NT2/D1 (cell line): ENCODE measurements around the gene PALLD.

Experiments
- DNase-seq: peaks from one replicate; pipeline ENCODE4 v3.0.0-alpha.2; 2011; ENCODE audit warnings: low read depth, low spot score
- H3K27me3 ChIP-seq: 2 replicates; pipeline ENCODE4 v1.6.0; 2011; ENCODE audit warnings: mild to moderate bottlenecking; ENCODE audit not compliant: insufficient read length, insufficient read depth
- H3K36me3 ChIP-seq: 2 replicates; pipeline ENCODE4 v1.6.1; 2011; ENCODE audit warnings: mild to moderate bottlenecking, low read length, mixed read lengths; ENCODE audit not compliant: insufficient read depth, insufficient read length
- H3K4me1 ChIP-seq: 2 replicates; pipeline ENCODE4 v1.5.1; 2011; ENCODE audit not compliant: insufficient read depth, insufficient read length
- H3K4me3 ChIP-seq: 2 replicates; pipeline ENCODE4 v1.5.1; 2011; ENCODE audit warnings: low read depth; ENCODE audit not compliant: insufficient read length
- H3K9ac ChIP-seq: 2 replicates; pipeline ENCODE4 v1.6.0; 2011; ENCODE audit warnings: low read depth; ENCODE audit not compliant: insufficient read length
- H3K9me3 ChIP-seq: 2 replicates; pipeline ENCODE4 v1.5.1; 2011; ENCODE audit warnings: mild to moderate bottlenecking, low read length; ENCODE audit not compliant: insufficient read depth
- SUZ12 ChIP-seq: IDR thresholded peaks from 2 replicates; pipeline ENCODE4 v1.6.1; 2011; ENCODE audit not compliant: insufficient read length, insufficient read depth; ENCODE audit errors: extremely low read depth
- YY1 ChIP-seq: IDR thresholded peaks from 2 replicates; pipeline ENCODE4 v1.6.1; 2011; ENCODE audit not compliant: insufficient read length, insufficient read depth
- ZNF274 ChIP-seq: IDR thresholded peaks from 2 replicates; pipeline ENCODE4 v1.6.1; 2011; ENCODE audit warnings: mild to moderate bottlenecking, low read depth, low read length

Gene PALLD

DNA sequence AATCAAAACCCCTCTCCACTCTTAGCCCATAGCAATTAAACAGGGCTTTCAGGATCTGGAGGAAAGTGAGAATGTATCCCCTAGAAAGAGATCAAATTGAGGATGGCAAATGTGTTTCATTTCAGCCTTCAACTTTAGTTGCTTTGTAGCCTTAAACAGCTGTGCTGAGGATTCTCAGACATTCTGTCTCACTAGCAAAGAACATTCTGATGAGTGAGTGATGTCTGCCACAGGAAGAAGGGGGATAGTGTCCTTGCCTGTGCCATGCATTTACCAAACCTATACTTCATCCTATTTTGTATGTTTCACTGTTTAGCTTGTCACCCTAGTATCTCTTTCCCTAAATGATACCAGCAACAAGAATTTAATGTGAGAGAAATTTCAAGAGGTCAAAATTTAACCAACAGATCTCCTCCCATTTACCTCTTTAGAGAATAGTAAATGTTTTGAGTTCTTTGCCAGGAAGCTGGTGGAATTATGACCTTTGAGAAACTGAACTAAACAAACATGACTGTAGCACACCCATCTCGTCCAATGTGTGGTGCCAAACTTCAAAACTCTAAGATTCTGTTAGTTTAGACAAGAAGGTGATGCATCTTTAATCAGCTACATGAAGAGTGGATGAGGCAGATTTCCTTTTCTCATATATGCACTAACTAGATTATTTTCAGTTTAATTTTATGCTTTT is 165.6 kb downstream of the PALLD start:
- DNase-seq = no peak
- no peaks in the 10 kb centered on the region for H3K36me3 ChIP-seq
- H3K4me3 ChIP-seq = no peak overlapping the region
- no peak overlapping the region for H3K9ac ChIP-seq
- TF ChIP-seq YY1 (no peak), SUZ12 (no peak), ZNF274 (no peak)
- no peaks in the 10 kb centered on the region for H3K27me3 ChIP-seq
- H3K4me1 ChIP-seq = no peaks in the 10 kb centered on the region
- no peaks in the 10 kb centered on the region for H3K9me3 ChIP-seq

DNA sequence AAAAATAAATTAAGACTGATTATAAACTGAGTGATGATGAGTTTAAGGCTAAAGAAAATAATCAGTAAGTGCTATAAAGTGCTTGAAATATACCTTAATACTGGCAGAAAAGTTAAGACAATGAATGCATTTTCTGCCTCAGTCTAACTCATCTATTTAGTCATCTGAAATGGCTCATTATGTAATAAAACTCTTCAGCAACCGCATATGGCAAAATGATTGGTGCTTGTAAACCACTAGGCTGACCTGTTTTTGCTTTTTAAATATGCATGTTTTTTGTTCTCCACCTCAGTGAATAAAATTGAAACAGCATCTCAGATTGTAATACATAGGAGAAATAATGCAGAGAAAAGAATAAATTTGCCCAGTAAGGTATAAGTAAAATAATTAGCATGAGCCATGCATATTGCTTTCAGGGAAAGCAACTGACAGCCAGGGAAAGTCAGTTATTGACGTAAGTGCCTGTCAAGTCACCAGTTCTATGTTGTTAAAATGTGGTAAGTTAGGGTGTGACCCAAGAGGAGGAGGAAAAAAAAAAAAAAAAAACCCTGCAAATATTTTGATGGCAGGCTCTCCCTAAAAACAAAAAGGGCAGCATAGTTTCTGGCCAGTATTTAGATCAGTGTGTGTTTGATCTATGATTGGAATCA is 167.5 kb downstream of the PALLD start:
- peaks cover 7% of the 10 kb centered on the region for H3K36me3 ChIP-seq
- no peak overlapping the region for H3K9ac ChIP-seq
- no peaks in the 10 kb centered on the region for H3K4me1 ChIP-seq
- DNase-seq = no peak
- no peaks in the 10 kb centered on the region for H3K27me3 ChIP-seq
- no peak for TF ChIP-seq ZNF274
- TF ChIP-seq SUZ12 = no peak
- TF ChIP-seq YY1 = no peak
- no peaks in the 10 kb centered on the region for H3K9me3 ChIP-seq
- no peak overlapping the region for H3K4me3 ChIP-seq

DNA sequence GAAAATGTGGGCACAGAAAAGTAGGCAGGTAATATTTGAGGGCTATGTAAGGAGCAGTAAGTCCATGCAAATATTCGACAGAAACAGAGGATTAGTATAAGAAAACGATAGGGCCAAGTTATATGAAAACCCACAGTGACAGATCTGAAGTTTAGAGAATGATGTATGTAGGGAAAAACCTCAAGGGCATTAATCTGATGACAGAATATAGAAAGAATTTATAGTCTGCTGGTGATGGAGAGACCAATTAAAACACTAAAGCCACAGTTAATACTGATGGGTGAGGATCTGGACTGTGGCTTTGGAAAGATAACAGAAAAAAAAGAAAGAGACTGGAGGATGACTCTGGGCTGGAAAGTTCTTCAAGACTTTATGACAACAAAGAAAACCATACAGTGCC is 169.7 kb downstream of the PALLD start:
- no peak for TF ChIP-seq SUZ12
- no peak for TF ChIP-seq ZNF274
- TF ChIP-seq YY1 = no peak
- Histone ChIP-seq H3K9me3 (no peaks in the 10 kb centered on the region), H3K4me1 (no peaks in the 10 kb centered on the region)

DNA sequence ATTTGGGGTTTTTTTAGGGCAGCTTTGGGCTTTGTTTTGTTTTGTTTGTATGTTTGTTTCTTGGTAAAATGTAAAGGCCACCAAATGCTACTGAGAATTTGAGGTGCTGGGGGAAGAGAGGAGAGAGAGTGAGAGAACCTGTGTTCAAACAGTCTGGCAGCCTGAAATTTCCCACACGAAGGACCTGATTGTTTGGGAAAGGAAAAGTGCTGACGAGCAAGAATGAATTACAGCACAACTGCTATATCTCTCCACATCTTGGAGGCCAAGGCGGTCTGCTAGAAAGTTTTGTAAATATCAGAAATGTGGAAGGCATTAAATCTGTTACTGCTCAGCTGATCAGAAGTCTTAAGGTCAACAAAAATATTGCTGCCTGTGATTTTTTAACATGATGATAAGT is 170.5 kb downstream of the PALLD start:
- Histone ChIP-seq H3K4me3 (no peak overlapping the region), H3K9ac (no peak overlapping the region), H3K9me3 (no peaks in the 10 kb centered on the region), H3K4me1 (no peaks in the 10 kb centered on the region), H3K36me3 (peaks cover 10% of the 10 kb centered on the region), H3K27me3 (no peaks in the 10 kb centered on the region)
- DNase-seq = no peak
- TF ChIP-seq ZNF274 = no peak
- no peak for TF ChIP-seq YY1
- TF ChIP-seq SUZ12 = no peak

More for the DNA sequence above, 169.7 kb downstream of the PALLD start:
- Histone ChIP-seq H3K9ac (no peak overlapping the region), H3K27me3 (no peaks in the 10 kb centered on the region), H3K36me3 (peaks cover 10% of the 10 kb centered on the region), H3K4me3 (no peak overlapping the region)
- no peak for DNase-seq

DNA sequence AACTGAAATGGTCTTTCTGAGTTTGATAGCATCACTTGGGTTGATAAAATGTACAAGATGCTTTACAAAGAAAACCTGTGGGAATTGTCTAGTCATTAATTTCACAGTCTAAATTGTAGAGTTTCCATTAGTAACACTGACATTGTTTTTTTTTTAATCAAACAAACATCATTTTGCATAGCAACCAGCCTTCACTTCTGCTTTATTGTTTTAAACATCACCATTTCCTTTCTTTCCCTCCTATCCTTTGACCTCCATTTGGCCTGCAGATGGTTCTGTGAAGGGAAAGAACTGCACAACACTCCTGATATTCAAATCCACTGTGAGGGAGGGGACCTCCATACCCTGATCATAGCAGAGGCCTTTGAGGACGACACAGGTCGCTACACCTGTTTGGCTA is 171.1 kb downstream of the PALLD start:
- H3K4me1 ChIP-seq = no peaks in the 10 kb centered on the region
- no peak overlapping the region for H3K4me3 ChIP-seq
- DNase-seq = no peak
- H3K27me3 ChIP-seq = no peaks in the 10 kb centered on the region
- H3K9me3 ChIP-seq = no peaks in the 10 kb centered on the region
- no peak overlapping the region for H3K9ac ChIP-seq
- no peak for TF ChIP-seq YY1
- TF ChIP-seq SUZ12 = no peak
- no peak for TF ChIP-seq ZNF274
- peaks cover 12% of the 10 kb centered on the region for H3K36me3 ChIP-seq

DNA sequence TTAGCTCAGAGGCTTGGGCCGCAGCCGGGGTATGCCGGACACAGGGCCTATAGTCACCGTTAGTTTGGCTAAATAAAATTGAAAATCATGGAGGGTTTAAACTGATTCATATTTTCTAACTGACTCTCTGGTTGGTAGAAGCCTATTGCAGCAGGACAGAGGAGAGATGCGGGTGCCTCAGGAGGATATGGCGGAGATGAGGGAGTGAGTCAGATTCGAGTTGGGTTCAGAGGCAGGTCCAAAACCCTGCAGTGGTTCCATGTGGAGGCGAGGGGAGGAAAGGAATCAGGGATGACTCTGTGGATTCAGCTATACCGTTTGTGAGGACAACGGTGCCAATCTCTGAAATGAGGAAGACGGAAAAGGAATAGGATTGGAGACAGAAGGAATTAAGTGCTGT is 176.6 kb downstream of the PALLD start:
- no peaks in the 10 kb centered on the region for H3K9me3 ChIP-seq
- H3K4me3 ChIP-seq = no peak overlapping the region
- DNase-seq = no peak
- no peak for TF ChIP-seq SUZ12
- TF ChIP-seq ZNF274 = no peak
- TF ChIP-seq YY1 = no peak
- H3K27me3 ChIP-seq = no peaks in the 10 kb centered on the region
- no peaks in the 10 kb centered on the region for H3K4me1 ChIP-seq
- H3K36me3 ChIP-seq = peaks cover 24% of the 10 kb centered on the region
- H3K9ac ChIP-seq = no peak overlapping the region

DNA sequence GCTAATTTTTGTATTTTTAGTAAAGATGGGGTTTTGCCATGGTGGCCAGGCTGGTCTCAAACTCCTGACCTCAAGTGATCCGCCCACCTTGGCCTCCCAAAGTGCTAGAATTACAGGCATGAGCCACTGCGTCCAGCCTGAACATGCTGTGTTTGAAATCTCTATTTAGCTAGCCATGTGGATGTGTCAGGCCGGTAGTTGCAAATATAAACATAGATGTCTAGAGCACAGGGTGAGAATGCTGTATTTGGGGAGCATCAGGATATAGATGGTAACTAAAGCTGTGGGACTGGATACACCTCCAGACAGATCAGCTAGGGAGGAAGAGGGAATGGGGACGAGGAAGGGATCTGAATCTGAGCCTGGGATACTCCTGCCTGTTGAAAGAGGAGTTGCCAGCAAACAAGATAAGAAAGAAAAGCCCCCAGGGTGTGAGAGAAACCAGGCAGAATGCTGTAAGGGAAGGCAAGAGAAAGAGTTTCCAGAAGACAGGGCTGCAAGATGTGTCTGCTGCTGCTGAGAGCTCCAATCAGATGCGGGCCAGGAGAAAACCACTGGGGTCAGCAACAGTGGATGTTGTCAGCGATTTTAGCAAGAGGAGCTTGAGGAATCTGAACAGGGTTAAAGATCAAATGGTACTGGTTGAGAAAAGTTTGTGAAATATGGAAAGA is 177.4 kb downstream of the PALLD start:
- Histone ChIP-seq H3K27me3 (no peaks in the 10 kb centered on the region), H3K4me3 (no peak overlapping the region), H3K9ac (no peak overlapping the region), H3K4me1 (no peaks in the 10 kb centered on the region), H3K9me3 (no peaks in the 10 kb centered on the region), H3K36me3 (peaks cover 26% of the 10 kb centered on the region)
- DNase-seq = no peak
- TF ChIP-seq YY1 = no peak
